ENCODE measurements around the gene PPP2R5C. TPM values are rescaled to one million over a fixed set of nuclear protein-coding genes. Genes with fewer than 3 reads are reported as not detected.

PPP2R5C gene
- total and polyA plus RNA-seq, 2 of the 8 experiments (the other 6 are each of a cell fraction or from before 2014, with no cell fraction given), result 49.6 to 95.9 TPM

GRCh38 chr14:101767618-101768362 lies 6.3 kb downstream of the PPP2R5C start (continued):
- TF ChIP-seq CHD7 (IDR thresholded peaks at IDR 0.05; ENCODE audit: insufficient replicate concordance, low read length) (no peak), SAP30 (IDR thresholded peaks at IDR 0.05; ENCODE audit: insufficient read depth, insufficient replicate concordance, low read length) (no peak), CHD2 (IDR thresholded peaks at IDR 0.05; ENCODE audit: low read length) (no peak), RFX5 (IDR thresholded peaks at IDR 0.05; ENCODE audit: borderline replicate concordance, low read depth, low read length) (no peak), SP1 (IDR thresholded peaks at IDR 0.05; ENCODE audit: low read depth, low read length) (no peak)
- TF ChIP-seq, protein P1, sequence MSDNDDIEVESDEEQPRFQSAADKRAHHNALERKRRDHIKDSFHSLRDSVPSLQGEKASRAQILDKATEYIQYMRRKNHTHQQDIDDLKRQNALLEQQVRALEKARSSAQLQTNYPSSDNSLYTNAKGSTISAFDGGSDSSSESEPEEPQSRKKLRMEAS (IDR thresholded peaks at IDR 0.05), result no peak
